D721Med (cell line): ENCODE results near the gene MXD1.

Source experiments
- DNase-seq: peaks from one replicate; pipeline ENCODE4 v3.0.0; 2011; ENCODE audit warnings: low spot score; ENCODE audit not compliant: insufficient read length
- FAIRE-seq: peaks from 2 replicates; lab custom pipeline; 2011; peaks lifted over from hg19 to GRCh38; lab: Jason Lieb, UNC
- CTCF ChIP-seq: IDR thresholded peaks from 2 replicates; pipeline ENCODE4 v1.5.1; 2012; ENCODE audit warnings: mild to moderate bottlenecking, control low read depth; ENCODE audit not compliant: insufficient read depth; ENCODE audit errors: missing control alignments

MXD1 gene

DNA sequence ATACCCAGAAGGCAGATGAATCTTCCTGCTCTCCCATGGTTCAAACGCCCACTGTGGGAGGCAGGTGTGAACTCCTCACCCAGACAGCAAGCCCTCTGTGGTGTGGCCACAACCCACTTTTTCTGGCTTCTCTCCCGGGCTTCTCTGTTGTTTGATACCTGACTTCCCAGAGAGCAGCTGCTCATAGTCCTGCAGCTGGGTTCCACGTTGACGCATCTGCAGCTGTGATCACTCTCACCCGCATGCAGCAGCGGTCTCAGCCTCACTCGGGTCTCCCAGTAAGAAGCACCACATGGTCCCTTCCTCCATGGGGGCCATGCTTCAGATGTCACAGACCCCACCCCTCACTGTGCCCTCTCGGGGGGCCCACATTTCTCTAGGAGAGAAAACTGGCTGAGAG lies 43.1 kb downstream of the MXD1 start:
- DNase-seq = no peak
- no peak for TF ChIP-seq CTCF
- FAIRE-seq = no peak

DNA sequence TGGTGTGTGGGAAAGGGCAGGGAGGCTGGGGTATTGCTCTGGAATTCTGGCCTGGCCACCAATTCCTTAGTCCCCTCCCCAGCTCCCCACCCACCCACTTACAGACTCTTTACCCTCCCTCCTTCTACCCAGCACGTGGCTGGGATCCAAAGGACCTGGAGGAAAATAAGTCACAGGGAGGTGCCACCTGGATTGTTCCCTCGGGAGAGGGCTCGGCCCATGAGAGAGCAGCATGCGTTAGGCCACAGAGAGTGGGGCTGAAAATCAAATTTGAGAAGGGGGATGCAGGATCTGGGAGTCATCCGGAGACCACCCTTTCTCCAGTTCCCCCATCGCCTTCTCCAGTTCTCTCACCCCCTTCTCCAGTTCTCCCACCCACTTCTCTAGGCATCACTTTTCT lies 43.6 kb downstream of the MXD1 start:
- no peak for TF ChIP-seq CTCF
- no peak for DNase-seq
- FAIRE-seq = no peak

DNA sequence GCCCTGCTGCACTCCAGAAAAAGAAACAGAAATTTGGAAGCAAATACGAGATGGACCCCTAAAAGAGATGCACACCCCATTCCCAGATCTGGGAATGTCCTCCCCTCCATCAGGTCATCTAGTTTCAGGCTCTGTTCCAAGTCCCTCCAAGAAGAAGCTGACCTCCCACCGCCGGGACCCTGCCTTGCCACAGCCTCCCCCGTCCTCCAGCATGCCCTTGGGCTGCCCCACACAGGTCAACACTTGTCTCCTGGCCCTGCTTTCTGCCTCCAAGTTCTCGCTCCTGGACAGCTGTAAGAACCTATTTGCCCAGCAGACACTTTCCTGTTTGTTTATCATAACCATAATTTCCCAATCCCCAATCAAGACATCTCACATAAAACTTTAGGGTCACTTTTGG lies 44.5 kb downstream of the MXD1 start:
- no peak for FAIRE-seq
- TF ChIP-seq CTCF = no peak
- no peak for DNase-seq

GRCh38 chr2:69960821-69961220 lies 45.9 kb downstream of the MXD1 start:
- FAIRE-seq = no peak
- no peak for TF ChIP-seq CTCF

GRCh38 chr2:69961496-69961895 lies 46.6 kb downstream of the MXD1 start, which contains the start of gene ASPRV1:
TSS of gene ASPRV1 (minus strand) at chr2:69961631. CDS start at chr2:69961436, 195 bp downstream.
- no peak for DNase-seq
- no peak for TF ChIP-seq CTCF
- FAIRE-seq = no peak

More at GRCh38 chr2:69960821-69961220, 45.9 kb downstream of the MXD1 start:
- no peak for DNase-seq

DNA sequence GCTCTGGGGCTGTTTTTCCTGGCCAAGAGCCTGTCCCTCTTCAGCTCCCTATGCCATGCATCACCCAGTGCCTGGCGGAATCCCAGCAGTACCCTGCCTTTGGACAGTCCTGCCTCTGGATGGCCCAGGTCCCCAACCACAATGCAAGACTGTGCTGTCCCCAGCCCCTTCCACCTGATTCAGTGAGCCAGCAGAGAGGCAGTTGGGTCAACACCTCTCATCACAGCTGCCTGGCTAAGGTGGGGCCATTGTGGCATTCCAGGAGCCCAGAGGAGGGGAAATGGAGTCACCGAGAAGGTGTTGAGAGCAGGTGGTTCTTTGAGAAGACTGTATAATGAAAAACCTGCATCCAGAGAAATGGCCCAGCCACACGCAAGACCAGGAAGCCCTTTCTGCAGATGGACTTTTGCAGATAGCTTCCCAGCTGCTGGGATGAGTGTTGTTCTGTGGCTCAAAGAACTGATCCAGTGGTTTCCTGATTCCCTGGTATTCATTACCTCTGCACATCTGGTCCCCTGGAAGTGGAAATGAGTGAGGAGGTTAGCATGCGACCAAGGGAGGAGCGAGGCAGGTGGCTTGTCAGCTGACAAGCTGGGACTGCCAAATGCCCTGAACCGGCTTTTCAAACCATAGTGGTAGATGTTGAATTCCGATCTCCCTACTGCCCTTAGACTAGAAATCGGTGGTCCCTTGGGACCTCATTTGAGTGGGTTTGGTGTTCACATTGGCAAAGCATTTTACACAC lies 48.2 kb downstream of the MXD1 start:
- no peak for TF ChIP-seq CTCF
- FAIRE-seq = no peak
- no peak for DNase-seq

DNA sequence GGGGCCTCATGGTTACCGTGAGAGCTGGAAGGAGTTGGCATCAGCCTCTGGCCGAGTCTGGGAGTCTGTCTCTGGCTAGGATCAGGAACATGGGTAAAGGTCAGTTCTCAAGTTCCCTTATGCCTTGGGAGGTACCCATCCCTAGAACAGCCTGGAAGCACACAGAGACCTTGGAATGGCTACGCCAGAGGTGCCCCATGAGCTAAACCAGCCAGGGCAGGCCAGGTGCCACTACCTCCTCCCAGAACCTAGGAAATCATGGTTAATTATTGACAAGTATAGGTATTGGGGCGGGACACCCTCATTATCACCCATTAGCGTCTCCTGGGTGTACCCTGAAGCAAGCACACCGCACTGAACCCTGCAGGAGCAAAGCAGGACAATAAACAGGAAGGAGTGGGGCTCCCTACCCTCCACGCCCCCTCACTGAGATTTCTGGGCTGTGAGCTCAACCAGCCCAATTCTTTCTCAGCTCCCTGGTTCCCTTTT lies 49.5 kb downstream of the MXD1 start:
- FAIRE-seq = no peak
- DNase-seq = no peak
- no peak for TF ChIP-seq CTCF
